ENCODE results near the gene CD82.

The CD82 gene

GRCh38 chr11:44580701-44581100 is 15.2 kb downstream of the CD82 start:
- H3K9me3 ChIP-seq (ENCODE audit: low read depth, low read length) = no peaks in the 10 kb centered on the region
- no peak overlapping the region for H3K9ac ChIP-seq (ENCODE audit: insufficient read length)
- DNase-seq (ENCODE audit: low read depth, low spot score) = no peak
- H3K4me3 ChIP-seq = no peak overlapping the region
- no peaks in the 10 kb centered on the region for H3K36me3 ChIP-seq (ENCODE audit: insufficient read depth, low read length)
- H3K27ac ChIP-seq = no peak overlapping the region
- TF ChIP-seq EZH2 (IDR thresholded peaks at IDR 0.05) (no peak), POLR2AphosphoS5 (IDR thresholded peaks at IDR 0.05; ENCODE audit: borderline replicate concordance, low read depth, low read length) (no peak), FOXP2 (optimal IDR thresholded peaks at IDR 0.05; ENCODE audit: control extremely low read depth, extremely low read length, insufficient read depth) (no peak)

GRCh38 chr11:44581246-44581645 is 15.8 kb downstream of the CD82 start:
- Histone ChIP-seq H3K36me3 (ENCODE audit: insufficient read depth, low read length) (no peaks in the 10 kb centered on the region), H3K9ac (ENCODE audit: insufficient read length) (no peak overlapping the region), H3K9me3 (ENCODE audit: low read depth, low read length) (no peaks in the 10 kb centered on the region), H3K27ac (no peak overlapping the region), H3K4me3 (no peak overlapping the region)
- DNase-seq (ENCODE audit: low read depth, low spot score) = no peak
- TF ChIP-seq FOXP2 (optimal IDR thresholded peaks at IDR 0.05; ENCODE audit: control extremely low read depth, extremely low read length, insufficient read depth) = no peak
- no peak for TF ChIP-seq EZH2 (IDR thresholded peaks at IDR 0.05)
- TF ChIP-seq POLR2AphosphoS5 (IDR thresholded peaks at IDR 0.05; ENCODE audit: borderline replicate concordance, low read depth, low read length) = no peak

GRCh38 chr11:44582641-44583352 is 17.3 kb downstream of the CD82 start:
- Histone ChIP-seq H3K9ac (ENCODE audit: insufficient read length) (no peak overlapping the region), H3K4me3 (no peak overlapping the region), H3K9me3 (ENCODE audit: low read depth, low read length) (no peaks in the 10 kb centered on the region), H3K36me3 (ENCODE audit: insufficient read depth, low read length) (no peaks in the 10 kb centered on the region), H3K27ac (no peak overlapping the region)
- TF ChIP-seq POLR2AphosphoS5 (IDR thresholded peaks at IDR 0.05; ENCODE audit: borderline replicate concordance, low read depth, low read length) = no peak
- no peak for DNase-seq (ENCODE audit: low read depth, low spot score)

- no peaks in the 10 kb centered on the region for H3K36me3 ChIP-seq (ENCODE audit: insufficient read depth, low read length)
- no peak overlapping the region for H3K27ac ChIP-seq
- no peak overlapping the region for H3K9ac ChIP-seq (ENCODE audit: insufficient read length)
- no peaks in the 10 kb centered on the region for H3K9me3 ChIP-seq (ENCODE audit: low read depth, low read length)
- H3K4me3 ChIP-seq = no peak overlapping the region
- no peak for TF ChIP-seq EZH2 (IDR thresholded peaks at IDR 0.05)
- no peak for TF ChIP-seq POLR2AphosphoS5 (IDR thresholded peaks at IDR 0.05; ENCODE audit: borderline replicate concordance, low read depth, low read length)
- TF ChIP-seq FOXP2 (optimal IDR thresholded peaks at IDR 0.05; ENCODE audit: control extremely low read depth, extremely low read length, insufficient read depth) = no peak
- no peak for DNase-seq (ENCODE audit: low read depth, low spot score)
These were observed 17.8 kb downstream of the CD82 start for GRCh38 chr11:44583353-44583669.

- H3K27ac ChIP-seq = no peak overlapping the region
- no peak overlapping the region for H3K4me3 ChIP-seq
- no peak overlapping the region for H3K9ac ChIP-seq (ENCODE audit: insufficient read length)
- H3K36me3 ChIP-seq (ENCODE audit: insufficient read depth, low read length) = no peaks in the 10 kb centered on the region
- TF ChIP-seq FOXP2 (optimal IDR thresholded peaks at IDR 0.05; ENCODE audit: control extremely low read depth, extremely low read length, insufficient read depth) (no peak), EZH2 (IDR thresholded peaks at IDR 0.05) (no peak), POLR2AphosphoS5 (IDR thresholded peaks at IDR 0.05; ENCODE audit: borderline replicate concordance, low read depth, low read length) (no peak)
- H3K9me3 ChIP-seq (ENCODE audit: low read depth, low read length) = no peaks in the 10 kb centered on the region
- no peak for DNase-seq (ENCODE audit: low read depth, low spot score)
These were observed 20.0 kb downstream of the CD82 start for GRCh38 chr11:44585421-44585820.

GRCh38 chr11:44589301-44589700 is 23.8 kb downstream of the CD82 start:
- Histone ChIP-seq H3K27ac (no peak overlapping the region), H3K9me3 (ENCODE audit: low read depth, low read length) (no peaks in the 10 kb centered on the region), H3K9ac (ENCODE audit: insufficient read length) (no peak overlapping the region), H3K4me3 (no peak overlapping the region), H3K36me3 (ENCODE audit: insufficient read depth, low read length) (no peaks in the 10 kb centered on the region)
- DNase-seq (ENCODE audit: low read depth, low spot score) = no peak
- TF ChIP-seq POLR2AphosphoS5 (IDR thresholded peaks at IDR 0.05; ENCODE audit: borderline replicate concordance, low read depth, low read length) (no peak), EZH2 (IDR thresholded peaks at IDR 0.05) (no peak), FOXP2 (optimal IDR thresholded peaks at IDR 0.05; ENCODE audit: control extremely low read depth, extremely low read length, insufficient read depth) (no peak)

- H3K36me3 ChIP-seq (ENCODE audit: insufficient read depth, low read length) = no peaks in the 10 kb centered on the region
- no peaks in the 10 kb centered on the region for H3K9me3 ChIP-seq (ENCODE audit: low read depth, low read length)
- H3K9ac ChIP-seq (ENCODE audit: insufficient read length) = no peak overlapping the region
- no peak for TF ChIP-seq FOXP2 (optimal IDR thresholded peaks at IDR 0.05; ENCODE audit: control extremely low read depth, extremely low read length, insufficient read depth)
- no peak for TF ChIP-seq POLR2AphosphoS5 (IDR thresholded peaks at IDR 0.05; ENCODE audit: borderline replicate concordance, low read depth, low read length)
- TF ChIP-seq EZH2 (IDR thresholded peaks at IDR 0.05) = no peak
- DNase-seq (ENCODE audit: low read depth, low spot score) = no peak
- H3K27ac ChIP-seq = no peak overlapping the region
- no peak overlapping the region for H3K4me3 ChIP-seq
These were observed 25.3 kb downstream of the CD82 start for GRCh38 chr11:44590769-44591168.

- TF ChIP-seq POLR2AphosphoS5 (IDR thresholded peaks at IDR 0.05; ENCODE audit: borderline replicate concordance, low read depth, low read length) (no peak), FOXP2 (optimal IDR thresholded peaks at IDR 0.05; ENCODE audit: control extremely low read depth, extremely low read length, insufficient read depth) (no peak), EZH2 (IDR thresholded peaks at IDR 0.05) (no peak)
- no peak for DNase-seq (ENCODE audit: low read depth, low spot score)
- Histone ChIP-seq H3K36me3 (ENCODE audit: insufficient read depth, low read length) (no peaks in the 10 kb centered on the region), H3K27ac (no peak overlapping the region), H3K9ac (ENCODE audit: insufficient read length) (no peak overlapping the region), H3K9me3 (ENCODE audit: low read depth, low read length) (no peaks in the 10 kb centered on the region), H3K4me3 (no peak overlapping the region)
These were observed 26.1 kb downstream of the CD82 start for GRCh38 chr11:44591557-44591956.

Measured in SK-N-MC (cell line).